Stimulated activated CD8-positive, alpha-beta memory T cell treated with anti-CD3 and anti-CD28 coated beads, Interleukin-7, amount 100 ng/mL, for 1 hour (primary cell): Measurements from ENCODE around the gene DDX50.
"Not testable (repeated sequence)": the region's sequence is repeated elsewhere in the genome, so short reads cannot be mapped to it uniquely, and the experiment has no call there.

Source experiments
- DNase-seq, 2 donors: peaks; one replicate each; pipeline ENCODE4 v3.0.0-alpha.2; 2020; ENCODE audit warnings: low read depth in 2 of 2

The DDX50 gene

GRCh38 chr10:68900427-68901104, 549 bp upstream of the DDX50 start:
- DNase-seq, result no peak

- no peak for DNase-seq
These were observed 1.3 kb downstream of the DDX50 start for GRCh38 chr10:68902382-68902781.

GRCh38 chr10:68924593-68924992, 23.5 kb downstream of the DDX50 start:
- no peak for DNase-seq

- DNase-seq, result no peak
These were observed 24.4 kb downstream of the DDX50 start for GRCh38 chr10:68925489-68925888.

GRCh38 chr10:68929157-68929556, 28.0 kb downstream of the DDX50 start:
- not testable (repeated sequence) for DNase-seq

DNA sequence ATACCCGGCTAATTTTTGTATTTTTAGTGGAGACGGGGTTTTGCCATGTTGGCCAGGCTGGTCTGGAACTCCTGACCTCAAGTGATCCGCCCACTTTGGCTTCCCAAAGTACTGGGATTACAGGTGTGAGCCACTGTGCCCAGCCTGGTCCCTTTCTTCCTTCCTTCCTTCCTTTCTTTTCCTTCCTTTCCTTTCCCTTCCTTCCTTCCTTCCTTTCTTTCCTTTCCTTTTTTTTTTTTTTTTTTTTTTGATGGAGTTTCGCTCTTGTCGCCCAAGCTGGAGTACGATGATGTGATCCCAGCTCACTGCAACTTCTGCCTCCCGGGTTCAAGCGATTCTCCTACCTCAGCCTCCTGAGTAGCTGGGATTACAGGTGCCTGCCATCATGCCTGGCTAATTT, 28.8 kb downstream of the DDX50 start:
- not testable (repeated sequence) for DNase-seq

GRCh38 chr10:68932860-68933259, 31.7 kb downstream of the DDX50 start:
- DNase-seq, result not testable (repeated sequence)

DNA sequence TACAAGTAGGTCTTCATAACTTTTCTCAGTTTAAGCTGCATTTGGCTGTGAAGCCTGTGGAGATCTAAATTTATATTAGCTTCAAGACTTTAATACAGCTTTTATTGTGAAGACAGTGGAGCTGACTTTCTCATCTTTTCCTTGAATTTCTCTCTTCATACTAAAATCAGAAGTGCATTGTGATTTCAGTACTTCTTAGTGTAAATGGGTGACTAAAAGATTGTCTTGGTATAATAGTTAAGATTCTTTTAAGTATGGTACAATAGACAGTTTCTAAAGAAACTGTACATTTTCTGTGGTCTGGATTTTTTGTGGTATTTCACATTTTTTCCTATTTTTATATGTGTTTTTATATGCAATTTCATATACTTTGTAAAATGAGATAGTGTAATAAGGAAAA, 33.9 kb downstream of the DDX50 start:
- no peak for DNase-seq

GRCh38 chr10:68938117-68938516, 37.0 kb downstream of the DDX50 start:
- no peak for DNase-seq

GRCh38 chr10:68938884-68939283, 37.8 kb downstream of the DDX50 start:
- no peak for DNase-seq

GRCh38 chr10:68940917-68941316, 39.8 kb downstream of the DDX50 start:
- DNase-seq, result not testable (repeated sequence)

- DNase-seq, result no peak
These were observed 49.5 kb downstream of the DDX50 start for GRCh38 chr10:68950598-68950997.

DNA sequence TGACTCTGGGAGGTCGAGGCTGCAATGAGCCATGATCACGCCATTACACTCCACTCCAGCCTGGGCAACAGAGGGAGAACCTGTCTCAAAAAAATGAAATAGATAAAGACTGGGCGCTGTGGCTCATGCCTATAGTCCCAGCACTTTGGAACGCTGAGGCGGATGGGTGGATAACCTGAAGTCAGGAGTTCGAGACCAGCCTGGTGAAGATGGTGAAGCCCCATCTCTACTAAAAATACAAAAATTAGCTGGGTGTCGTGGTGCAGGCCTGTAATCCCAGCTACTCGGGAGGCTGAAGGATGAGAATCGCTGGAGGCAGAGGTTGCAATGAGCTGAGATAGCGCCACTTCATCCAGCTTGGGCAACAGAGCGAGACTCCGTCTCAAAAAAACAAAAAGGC, 53.8 kb downstream of the DDX50 start:
- DNase-seq, result no peak

DNA sequence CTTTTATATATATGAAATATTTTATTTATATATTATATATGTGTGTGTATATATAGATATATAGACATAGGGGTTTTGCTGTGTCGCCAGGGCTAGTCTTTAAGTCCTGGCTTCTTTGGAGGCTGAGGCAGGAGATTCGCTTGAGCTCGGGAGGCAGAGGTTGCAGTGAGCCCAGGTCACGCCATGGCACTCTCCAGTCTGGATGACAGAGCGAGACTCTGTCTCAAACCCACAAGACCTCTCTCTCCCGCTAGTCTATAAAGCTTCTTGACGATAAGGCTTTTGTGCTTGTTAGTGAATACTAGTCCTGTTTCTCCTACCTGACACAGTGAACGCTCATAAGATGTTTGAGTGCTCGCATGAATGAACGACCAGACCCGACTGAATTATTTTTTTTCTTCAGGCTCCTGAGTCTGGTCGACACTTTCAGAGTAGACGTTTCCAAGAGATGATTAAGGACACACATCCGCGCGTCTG, 54.3 kb downstream of the DDX50 start:
- no peak for DNase-seq

DNA sequence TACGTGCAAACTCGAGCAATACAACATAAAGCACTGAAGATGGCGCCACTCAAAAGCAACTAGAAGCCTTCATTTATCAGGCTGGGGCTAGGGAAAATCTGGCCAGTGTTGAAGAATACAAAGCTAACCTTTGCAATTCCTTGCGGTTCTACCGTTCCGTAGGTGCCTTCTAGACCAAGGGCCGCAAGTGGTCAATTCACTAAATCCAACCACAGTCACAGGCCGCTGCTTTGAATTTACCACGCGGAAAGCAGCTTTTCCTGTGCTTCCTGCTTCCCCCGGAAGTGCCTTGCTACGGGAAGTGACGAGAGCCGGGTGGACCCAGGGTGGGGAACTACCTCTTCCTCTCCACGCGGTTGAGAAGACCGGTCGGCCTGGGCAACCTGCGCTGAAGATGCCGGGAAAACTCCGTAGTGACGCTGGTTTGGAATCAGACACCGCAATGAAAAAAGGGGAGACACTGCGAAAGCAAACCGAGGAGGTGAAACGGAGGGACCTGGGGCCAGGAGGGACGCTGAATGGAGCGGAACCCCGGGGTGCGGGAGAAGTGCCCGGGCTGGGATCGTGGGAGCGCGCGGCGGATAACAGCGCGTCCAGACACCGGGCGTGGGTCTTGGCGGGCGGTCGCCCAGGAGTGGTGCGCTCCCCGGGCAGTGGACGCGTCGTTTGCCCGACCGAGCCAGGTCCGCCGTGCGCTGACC, 54.9 kb downstream of the DDX50 start, which contains the start of gene DDX21:
Gene DDX21 (plus strand): TSS at position 339 of the 701 bp plus-strand sequence. CDS start 56 bp downstream, at position 395.
- peak; percentile 74 to 75 for DNase-seq

- DNase-seq, result no peak
These were observed 56.1 kb downstream of the DDX50 start for GRCh38 chr10:68957284-68957615.

DNA sequence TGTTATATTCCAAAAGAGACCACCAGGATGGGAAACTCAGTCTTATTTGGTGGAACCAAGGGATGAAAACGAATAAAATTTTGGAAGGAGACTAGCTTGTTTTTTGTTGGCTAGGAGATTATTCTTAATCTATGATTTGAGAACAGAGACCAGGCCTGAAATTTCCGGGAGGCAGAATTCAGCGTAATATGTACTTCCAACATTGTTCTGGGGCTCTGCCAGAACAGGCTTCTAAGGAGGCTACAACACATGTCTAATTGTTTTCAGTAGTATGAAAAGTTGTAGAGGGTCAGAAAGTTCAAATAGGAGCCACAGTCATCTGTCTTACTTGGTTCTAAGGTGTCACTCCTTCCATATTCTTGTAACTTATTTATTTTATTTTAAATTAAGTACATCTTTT, 56.5 kb downstream of the DDX50 start:
- no peak for DNase-seq

- no peak for DNase-seq
These were observed 58.8 kb downstream of the DDX50 start for GRCh38 chr10:68959695-68960527.

DNA sequence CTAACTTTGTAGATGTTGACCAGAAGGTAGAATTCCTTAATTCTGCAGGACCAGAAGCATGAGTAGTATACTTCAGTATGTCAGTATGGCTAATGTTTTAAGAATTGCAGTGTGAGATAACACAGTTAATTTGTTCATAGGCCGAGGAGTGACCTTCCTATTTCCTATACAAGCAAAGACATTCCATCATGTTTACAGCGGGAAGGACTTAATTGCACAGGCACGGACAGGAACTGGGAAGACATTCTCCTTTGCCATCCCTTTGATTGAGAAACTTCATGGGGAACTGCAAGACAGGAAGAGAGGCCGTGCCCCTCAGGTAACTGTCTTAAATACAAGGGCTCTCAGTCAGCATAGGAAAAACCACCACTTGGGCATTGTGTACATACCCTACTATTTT, 62.0 kb downstream of the DDX50 start:
- no peak for DNase-seq

DNA sequence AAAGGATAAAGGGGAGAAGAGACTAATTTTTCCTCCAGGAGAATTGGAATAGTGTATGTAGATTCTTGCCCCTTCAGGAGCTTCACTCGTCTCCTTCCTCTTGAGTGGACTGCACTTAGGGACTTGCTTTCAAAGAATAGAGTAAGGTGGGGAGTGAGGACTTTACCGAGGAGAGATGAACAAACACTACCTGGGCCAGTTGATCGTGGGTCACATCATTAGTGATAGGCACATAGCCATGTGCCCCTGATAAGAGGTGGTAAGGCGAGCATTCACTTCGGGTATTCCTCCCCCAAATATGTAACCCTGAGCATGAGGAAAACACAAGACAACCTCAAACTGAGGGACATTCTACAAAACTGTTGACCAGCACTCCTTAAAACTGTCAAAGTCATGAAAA, 72.9 kb downstream of the DDX50 start:
- no peak for DNase-seq

- DNase-seq, result not testable (repeated sequence)
These were observed 74.9 kb downstream of the DDX50 start for GRCh38 chr10:68975936-68976473.

- not testable (repeated sequence) for DNase-seq
These were observed 78.6 kb downstream of the DDX50 start for GRCh38 chr10:68979738-68980137.
